ENCODE measurements around the gene DALRD3.

GRCh38 chr3:49030321-49030720 lies 11.9 kb upstream of the DALRD3 start:
- TF ChIP-seq, protein P1, sequence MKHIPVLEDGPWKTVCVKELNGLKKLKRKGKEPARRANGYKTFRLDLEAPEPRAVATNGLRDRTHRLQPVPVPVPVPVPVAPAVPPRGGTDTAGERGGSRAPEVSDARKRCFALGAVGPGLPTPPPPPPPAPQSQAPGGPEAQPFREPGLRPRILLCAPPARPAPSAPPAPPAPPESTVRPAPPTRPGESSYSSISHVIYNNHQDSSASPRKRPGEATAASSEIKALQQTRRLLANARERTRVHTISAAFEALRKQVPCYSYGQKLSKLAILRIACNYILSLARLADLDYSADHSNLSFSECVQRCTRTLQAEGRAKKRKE (CRISPR knock-in tag; IDR thresholded peaks at IDR 0.05; ENCODE audit: low read depth), result no peak
- TF ChIP-seq PBX3 (IDR thresholded peaks at IDR 0.05) (no peak), BCL3 (IDR thresholded peaks at IDR 0.05) (no peak), POLR2A (IDR thresholded peaks at IDR 0.05; ENCODE audit: low read length) (no peak), ZSCAN20 (CRISPR knock-in tag; IDR thresholded peaks at IDR 0.05) (no peak), RAD21 (conservative IDR thresholded peaks at IDR 0.05 in 1 of 2, IDR thresholded peaks at IDR 0.05 in 1 of 2) (no peak)
- TF ChIP-seq, protein P2, sequence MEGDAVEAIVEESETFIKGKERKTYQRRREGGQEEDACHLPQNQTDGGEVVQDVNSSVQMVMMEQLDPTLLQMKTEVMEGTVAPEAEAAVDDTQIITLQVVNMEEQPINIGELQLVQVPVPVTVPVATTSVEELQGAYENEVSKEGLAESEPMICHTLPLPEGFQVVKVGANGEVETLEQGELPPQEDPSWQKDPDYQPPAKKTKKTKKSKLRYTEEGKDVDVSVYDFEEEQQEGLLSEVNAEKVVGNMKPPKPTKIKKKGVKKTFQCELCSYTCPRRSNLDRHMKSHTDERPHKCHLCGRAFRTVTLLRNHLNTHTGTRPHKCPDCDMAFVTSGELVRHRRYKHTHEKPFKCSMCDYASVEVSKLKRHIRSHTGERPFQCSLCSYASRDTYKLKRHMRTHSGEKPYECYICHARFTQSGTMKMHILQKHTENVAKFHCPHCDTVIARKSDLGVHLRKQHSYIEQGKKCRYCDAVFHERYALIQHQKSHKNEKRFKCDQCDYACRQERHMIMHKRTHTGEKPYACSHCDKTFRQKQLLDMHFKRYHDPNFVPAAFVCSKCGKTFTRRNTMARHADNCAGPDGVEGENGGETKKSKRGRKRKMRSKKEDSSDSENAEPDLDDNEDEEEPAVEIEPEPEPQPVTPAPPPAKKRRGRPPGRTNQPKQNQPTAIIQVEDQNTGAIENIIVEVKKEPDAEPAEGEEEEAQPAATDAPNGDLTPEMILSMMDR (IDR thresholded peaks at IDR 0.05), result no peak
